MM.1S (cell line): ENCODE measurements around the gene MGAT5.

Experiments
- DNase-seq: peaks from one replicate; pipeline ENCODE4 v3.0.0-alpha.2; 2015
- H2AFZ ChIP-seq: fragments of 300-600 bp; sonication (generic); 2 replicates; pipeline ENCODE4 v1.6.0; 2016; ENCODE audit warnings: antibody characterized with exemption, low read length
- H3F3A ChIP-seq: fragments of 300-600 bp; sonication (generic); 2 replicates; pipeline ENCODE4 v1.6.1; 2016; ENCODE audit warnings: mild to moderate bottlenecking, antibody characterized with exemption, low read length, moderate library complexity, mixed read lengths; ENCODE audit not compliant: insufficient read depth
- H3K27ac ChIP-seq: fragments of 300-600 bp; sonication (generic); 2 replicates; pipeline ENCODE4 v1.5.1; 2016; ENCODE audit warnings: mild to moderate bottlenecking, low read length
- H3K27me3 ChIP-seq: fragments of 300-600 bp; sonication (generic); replicated peaks from 2 replicates; pipeline ENCODE4 v1.6.0; 2016; ENCODE audit warnings: low read length; ENCODE audit not compliant: insufficient read depth
- H3K36me3 ChIP-seq: fragments of 300-600 bp; sonication (generic); replicated peaks from 2 replicates; pipeline ENCODE4 v1.6.1; 2016; ENCODE audit warnings: mild to moderate bottlenecking, low read length, mixed read lengths; ENCODE audit not compliant: insufficient read depth
- H3K4me1 ChIP-seq: fragments of 300-600 bp; sonication (generic); 2 replicates; pipeline ENCODE4 v1.6.1; 2016; ENCODE audit warnings: low read length, mixed read lengths
- H3K4me2 ChIP-seq: fragments of 300-600 bp; sonication (generic); 2 replicates; pipeline ENCODE4 v1.6.0; 2016; ENCODE audit warnings: low read depth, low read length
- H3K4me3 ChIP-seq: fragments of 300-600 bp; sonication (generic); 2 replicates; pipeline ENCODE4 v1.5.1; 2016; ENCODE audit warnings: low read length, mixed read lengths
- H3K79me2 ChIP-seq: fragments of 300-600 bp; sonication (generic); 2 replicates; pipeline ENCODE4 v1.6.1; 2016; ENCODE audit warnings: mixed run types, low read length, mixed read lengths
- H3K9ac ChIP-seq: fragments of 300-600 bp; sonication (generic); 2 replicates; pipeline ENCODE4 v1.6.1; 2016; ENCODE audit warnings: low read length, mixed read lengths
- H3K9me2 ChIP-seq: fragments of 300-600 bp; sonication (generic); replicated peaks from 2 replicates; pipeline ENCODE4 v1.6.1; 2016; ENCODE audit warnings: mild to moderate bottlenecking, low read length, mixed read lengths; ENCODE audit not compliant: insufficient read depth
- H3K9me3 ChIP-seq: fragments of 300-600 bp; sonication (generic); replicated peaks from 2 replicates; pipeline ENCODE4 v1.6.1; 2016; ENCODE audit warnings: mild to moderate bottlenecking, low read length, mixed read lengths; ENCODE audit not compliant: insufficient read depth
- H4K20me1 ChIP-seq: fragments of 300-600 bp; sonication (generic); 2 replicates; pipeline ENCODE4 v1.6.1; 2016; ENCODE audit warnings: mild to moderate bottlenecking, low read length, moderate library complexity, mixed read lengths; ENCODE audit not compliant: insufficient read depth
- EZH2 ChIP-seq: fragments of 300-600 bp; sonication (generic); optimal IDR thresholded peaks from 2 replicates; pipeline ENCODE3; 2017; ENCODE audit warnings: low read depth, mild to moderate bottlenecking, antibody characterized with exemption, low read length, mixed read lengths
- EZH2phosphoT487 ChIP-seq: fragments of 300-600 bp; sonication (generic); IDR thresholded peaks from 2 replicates; pipeline ENCODE4 v1.6.1; 2018; ENCODE audit warnings: antibody characterized with exemption, low read length
- TF ChIP-seq, protein P1 (sequence below): fragments of 300-600 bp; sonication (generic); IDR thresholded peaks from 2 replicates; pipeline ENCODE4 v1.5.1; 2016; ENCODE audit warnings: antibody characterized with exemption, low read length, mixed read lengths

MGAT5 gene

DNA sequence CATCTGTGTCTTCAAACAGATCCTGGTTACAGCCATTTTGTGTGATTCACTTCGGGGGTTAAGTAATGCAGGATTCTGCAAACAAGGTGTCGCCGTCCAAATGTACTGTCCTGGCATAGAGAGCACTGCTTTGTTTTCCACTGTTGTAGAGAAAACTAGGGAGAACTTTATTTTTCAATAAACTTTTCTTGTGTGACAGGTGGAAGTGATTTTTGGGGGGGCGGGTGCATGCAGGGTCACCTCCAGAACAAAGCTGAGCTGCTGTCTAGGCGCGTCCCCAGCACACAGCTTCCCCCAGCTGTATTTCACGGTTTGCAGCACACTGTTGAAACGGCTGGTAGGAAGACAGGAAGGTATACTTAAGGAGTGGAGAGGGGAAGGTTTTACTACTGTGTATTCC is 200.6 kb downstream of the MGAT5 start:
- TF ChIP-seq EZH2 (no peak), EZH2phosphoT487 (no peak)
- TF ChIP-seq, protein P1, sequence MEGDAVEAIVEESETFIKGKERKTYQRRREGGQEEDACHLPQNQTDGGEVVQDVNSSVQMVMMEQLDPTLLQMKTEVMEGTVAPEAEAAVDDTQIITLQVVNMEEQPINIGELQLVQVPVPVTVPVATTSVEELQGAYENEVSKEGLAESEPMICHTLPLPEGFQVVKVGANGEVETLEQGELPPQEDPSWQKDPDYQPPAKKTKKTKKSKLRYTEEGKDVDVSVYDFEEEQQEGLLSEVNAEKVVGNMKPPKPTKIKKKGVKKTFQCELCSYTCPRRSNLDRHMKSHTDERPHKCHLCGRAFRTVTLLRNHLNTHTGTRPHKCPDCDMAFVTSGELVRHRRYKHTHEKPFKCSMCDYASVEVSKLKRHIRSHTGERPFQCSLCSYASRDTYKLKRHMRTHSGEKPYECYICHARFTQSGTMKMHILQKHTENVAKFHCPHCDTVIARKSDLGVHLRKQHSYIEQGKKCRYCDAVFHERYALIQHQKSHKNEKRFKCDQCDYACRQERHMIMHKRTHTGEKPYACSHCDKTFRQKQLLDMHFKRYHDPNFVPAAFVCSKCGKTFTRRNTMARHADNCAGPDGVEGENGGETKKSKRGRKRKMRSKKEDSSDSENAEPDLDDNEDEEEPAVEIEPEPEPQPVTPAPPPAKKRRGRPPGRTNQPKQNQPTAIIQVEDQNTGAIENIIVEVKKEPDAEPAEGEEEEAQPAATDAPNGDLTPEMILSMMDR = no peak
- Histone ChIP-seq H3K79me2 (no peaks in the 10 kb centered on the region), H2AFZ (no peak overlapping the region), H3K4me2 (no peak overlapping the region), H3K27me3 (no peaks in the 10 kb centered on the region), H3K36me3 (0 out of 2 replicates have a peak, but pooled peaks cover 5% of the 10 kb centered on the region), H3F3A (no peaks in the 10 kb centered on the region), H3K27ac (no peak overlapping the region), H3K9me3 (no peaks in the 10 kb centered on the region), H4K20me1 (no peaks in the 10 kb centered on the region), H3K4me3 (no peak overlapping the region), H3K4me1 (no peaks in the 10 kb centered on the region), H3K9ac (no peak overlapping the region), H3K9me2 (no peaks in the 10 kb centered on the region)
- no peak for DNase-seq

DNA sequence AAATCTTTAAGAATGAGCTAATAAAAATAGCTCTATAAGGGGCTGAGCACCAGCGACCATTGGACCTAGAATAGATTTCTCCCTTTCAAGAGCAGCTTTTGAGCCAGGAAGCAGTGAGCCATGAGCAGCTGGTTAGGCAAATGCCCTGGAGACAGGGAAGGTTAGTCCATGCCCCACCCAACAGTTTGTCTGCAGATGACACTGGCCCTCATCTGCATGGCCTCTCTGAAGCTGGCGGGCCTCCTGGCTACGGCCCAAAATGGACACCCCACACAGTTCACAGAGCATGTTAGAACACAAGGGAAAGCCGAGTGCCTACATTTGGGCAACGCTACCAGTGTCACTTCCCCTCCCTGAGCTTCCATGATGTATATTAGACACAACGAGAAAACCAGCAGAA is 201.1 kb downstream of the MGAT5 start:
- Histone ChIP-seq H3K4me3 (no peak overlapping the region), H3K27ac (no peak overlapping the region), H2AFZ (no peak overlapping the region), H4K20me1 (no peaks in the 10 kb centered on the region), H3K4me1 (no peaks in the 10 kb centered on the region), H3F3A (no peaks in the 10 kb centered on the region), H3K79me2 (no peaks in the 10 kb centered on the region), H3K27me3 (no peaks in the 10 kb centered on the region), H3K4me2 (no peak overlapping the region), H3K9ac (no peak overlapping the region), H3K9me3 (no peaks in the 10 kb centered on the region), H3K9me2 (no peaks in the 10 kb centered on the region), H3K36me3 (0 out of 2 replicates have a peak, but pooled peaks cover 5% of the 10 kb centered on the region)
- TF ChIP-seq EZH2phosphoT487 (no peak), EZH2 (no peak)
- TF ChIP-seq, protein P1 = no peak
- DNase-seq = no peak

- Histone ChIP-seq H3F3A (no peaks in the 10 kb centered on the region), H3K4me2 (no peak overlapping the region), H3K27me3 (no peaks in the 10 kb centered on the region), H3K9me2 (no peaks in the 10 kb centered on the region), H3K36me3 (0 out of 2 replicates have a peak, but pooled peaks cover 5% of the 10 kb centered on the region), H3K27ac (no peak overlapping the region), H2AFZ (no peak overlapping the region), H3K79me2 (no peaks in the 10 kb centered on the region), H3K4me1 (no peaks in the 10 kb centered on the region), H4K20me1 (no peaks in the 10 kb centered on the region), H3K4me3 (no peak overlapping the region), H3K9me3 (no peaks in the 10 kb centered on the region), H3K9ac (no peak overlapping the region)
- no peak for TF ChIP-seq EZH2
- TF ChIP-seq, protein P1 = no peak
- TF ChIP-seq EZH2phosphoT487 = no peak
- no peak for DNase-seq
Observed at GRCh38 chr2:134455426-134455825, 201.6 kb downstream of the MGAT5 start.
